Mesenchymal stem cell (in vitro differentiated cells and primary cell): Measurements from ENCODE around the gene COL11A1.

Experiments used
- DNase-seq: peaks from one replicate; pipeline ENCODE4 v3.0.0-alpha.2; 2013
- H2AFZ ChIP-seq: one replicate; pipeline ENCODE4 v1.6.1; 2013; ENCODE audit warnings: low read depth, mild to moderate bottlenecking, control low read depth, inconsistent platforms, low read length, moderate library complexity
- H2AK5ac ChIP-seq: 2 replicates; pipeline ENCODE4 v1.6.1; 2013; ENCODE audit warnings: low read length, moderate library complexity, mild to moderate bottlenecking, inconsistent platforms; ENCODE audit not compliant: severe bottlenecking
- H2BK120ac ChIP-seq: one replicate; pipeline ENCODE4 v1.6.1; 2013; ENCODE audit warnings: low read depth, mild to moderate bottlenecking, inconsistent platforms, low read length, moderate library complexity
- H2BK12ac ChIP-seq, 2 experiments: one replicate each; pipeline ENCODE4 v1.6.1; 2013; ENCODE audit warnings: inconsistent platforms in 2 of 2, low read length in 2 of 2, mild to moderate bottlenecking in 2 of 2, moderate library complexity in 2 of 2, control low read depth in 1 of 2
- H2BK15ac ChIP-seq: one replicate; pipeline ENCODE4 v1.6.1; 2013; ENCODE audit warnings: mild to moderate bottlenecking, low read depth, inconsistent platforms; ENCODE audit not compliant: poor library complexity, severe bottlenecking
- H2BK5ac ChIP-seq: 2 replicates; pipeline ENCODE4 v1.6.1; 2013; ENCODE audit warnings: low read depth, mild to moderate bottlenecking, low read length, control low read depth, inconsistent platforms; ENCODE audit not compliant: poor library complexity, severe bottlenecking
- H3K14ac ChIP-seq, 2 experiments: one replicate each; pipeline ENCODE4 v1.6.1; 2013; ENCODE audit warnings: inconsistent platforms in 2 of 2, low read length in 2 of 2, control low read depth in 1 of 2, mild to moderate bottlenecking in 1 of 2, moderate library complexity in 1 of 2
- H3K18ac ChIP-seq, 2 experiments: one replicate each; pipeline ENCODE4 v1.6.1; 2013; ENCODE audit warnings: inconsistent platforms in 2 of 2, low read length in 2 of 2, control low read depth in 1 of 2, low read depth in 1 of 2, mild to moderate bottlenecking in 1 of 2
- H3K23ac ChIP-seq, 2 experiments: one replicate each; pipeline ENCODE4 v1.6.1; 2013; ENCODE audit warnings: inconsistent platforms in 2 of 2, low read length in 2 of 2, mild to moderate bottlenecking in 2 of 2, moderate library complexity in 2 of 2, control low read depth in 1 of 2
- H3K27ac ChIP-seq: 2 replicates; pipeline ENCODE4 v1.5.1; 2013; ENCODE audit warnings: mild to moderate bottlenecking, moderate library complexity, low read length, control low read depth, inconsistent platforms; ENCODE audit not compliant: poor library complexity, severe bottlenecking
- H3K27me3 ChIP-seq, 2 experiments: 2 replicates each; pipeline versions ENCODE4 v1.6.1 to v1.7.0; 2013; ENCODE audit warnings: low read length in 2 of 2, mild to moderate bottlenecking in 2 of 2, moderate library complexity in 2 of 2, control low read depth in 1 of 2, inconsistent platforms in 1 of 2; ENCODE audit not compliant: control insufficient read depth in 1 of 2, insufficient read depth in 1 of 2
- H3K36me3 ChIP-seq, 2 experiments: 2 replicates each; pipeline versions ENCODE4 v1.6.1 to v1.7.0; 2013; ENCODE audit warnings: low read length in 2 of 2, control low read depth in 1 of 2, inconsistent platforms in 1 of 2, low read depth in 1 of 2, mild to moderate bottlenecking in 1 of 2; ENCODE audit not compliant: insufficient read depth in 2 of 2, control insufficient read depth in 1 of 2
- H3K4ac ChIP-seq, 2 experiments: one replicate each; pipeline ENCODE4 v1.6.1; 2013; ENCODE audit warnings: inconsistent platforms in 2 of 2, low read length in 2 of 2, mild to moderate bottlenecking in 2 of 2, moderate library complexity in 2 of 2, control low read depth in 1 of 2, low read depth in 1 of 2
- H3K4me1 ChIP-seq: 2 replicates; pipeline ENCODE4 v1.6.1; 2013; ENCODE audit warnings: low read depth, low read length, control low read depth; ENCODE audit not compliant: control insufficient read depth, insufficient read depth
- H3K4me2 ChIP-seq: 2 replicates; pipeline ENCODE4 v1.6.1; 2013; ENCODE audit warnings: low read length, mild to moderate bottlenecking, inconsistent platforms; ENCODE audit not compliant: poor library complexity, severe bottlenecking
- H3K4me3 ChIP-seq, 2 experiments: 2 replicates each; pipeline versions ENCODE4 v1.5.1 to v1.7.0; 2013; ENCODE audit warnings: low read length in 2 of 2, mild to moderate bottlenecking in 2 of 2, control low read depth in 1 of 2, low read depth in 1 of 2; ENCODE audit not compliant: insufficient read depth in 1 of 2
- H3K79me1 ChIP-seq: replicated peaks from 2 replicates; pipeline ENCODE4 v1.6.1; 2013; ENCODE audit warnings: mild to moderate bottlenecking, control low read depth, low read length, inconsistent platforms; ENCODE audit not compliant: poor library complexity, severe bottlenecking
- H3K9ac ChIP-seq: 2 replicates; pipeline ENCODE4 v1.7.0; 2013; ENCODE audit warnings: mild to moderate bottlenecking, low read length, moderate library complexity
- H3K9me3 ChIP-seq: 2 replicates; pipeline ENCODE4 v1.7.0; 2013; ENCODE audit warnings: mild to moderate bottlenecking, low read length; ENCODE audit not compliant: control insufficient read depth
- H4K8ac ChIP-seq: one replicate; pipeline ENCODE4 v1.6.1; 2013; ENCODE audit warnings: inconsistent platforms, mild to moderate bottlenecking, low read length, moderate library complexity
- H4K91ac ChIP-seq: one replicate; pipeline ENCODE4 v1.6.1; 2013; ENCODE audit warnings: mild to moderate bottlenecking, low read length, inconsistent platforms
- WGBS: methylation state at CpG from one replicate; pipeline ENCODE4 v1.1.7; 2013; ENCODE audit warnings: mixed read lengths; 5-methylcytosine and 5-hydroxymethylcytosine counted together

COL11A1 gene

DNA sequence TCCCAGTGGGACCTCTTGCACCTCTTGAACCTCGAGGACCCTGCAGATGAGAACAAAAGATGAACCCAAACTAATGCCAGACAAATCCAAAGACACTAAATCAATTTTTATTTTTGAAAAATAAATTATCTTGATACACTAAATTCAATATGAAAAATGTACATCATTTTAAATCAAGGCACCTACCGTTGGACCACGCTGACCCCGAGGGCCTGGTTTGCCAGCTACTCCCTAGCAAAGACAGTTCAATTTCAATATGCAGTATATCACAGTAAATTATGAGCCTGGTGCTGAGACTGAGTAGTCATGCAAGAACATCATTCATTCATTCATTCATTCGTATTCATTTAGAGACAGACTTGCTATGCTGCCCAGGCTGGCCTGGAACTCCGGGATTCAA lies 129.4 kb downstream of the COL11A1 start:
- Histone ChIP-seq H2AK5ac (no peak overlapping the region), H3K79me1 (peaks cover 3% of the 10 kb centered on the region), H3K18ac (no peak overlapping the region), H3K27me3 (no peaks in the 10 kb centered on the region), H3K9me3 (no peaks in the 10 kb centered on the region), H3K4me3 (no peak overlapping the region), H4K8ac (no peak overlapping the region), H3K23ac (no peak overlapping the region), H3K27ac (no peak overlapping the region), H2BK120ac (no peak overlapping the region), H2AFZ (no peak overlapping the region), H3K4me2 (no peak overlapping the region), H2BK12ac (no peak overlapping the region), H3K9ac (no peak overlapping the region), H4K91ac (no peak overlapping the region), H2BK15ac (no peak overlapping the region), H3K14ac (no peak overlapping the region), H3K4me1 (no peaks in the 10 kb centered on the region), H3K36me3 (peaks cover 0 to 8% of the 10 kb centered on the region in 2 experiments), H3K4ac (no peak overlapping the region), H2BK5ac (no peak overlapping the region)
- WGBS = 89% methylated on average over 5 of the region's 6 CpGs
- no peak for DNase-seq

GRCh38 chr1:102977292-102977691 lies 131.0 kb downstream of the COL11A1 start:
- Histone ChIP-seq H2AK5ac (no peak overlapping the region), H3K4ac (no peak overlapping the region), H3K14ac (no peak overlapping the region), H3K79me1 (peaks cover 4% of the 10 kb centered on the region), H3K23ac (no peak overlapping the region), H3K4me1 (no peaks in the 10 kb centered on the region), H3K18ac (no peak overlapping the region), H2AFZ (no peak overlapping the region), H2BK15ac (no peak overlapping the region), H3K9ac (no peak overlapping the region), H2BK12ac (no peak overlapping the region), H4K8ac (no peak overlapping the region), H3K27me3 (no peaks in the 10 kb centered on the region), H3K4me2 (no peak overlapping the region), H2BK120ac (no peak overlapping the region), H4K91ac (no peak overlapping the region), H3K36me3 (peaks cover 0 to 8% of the 10 kb centered on the region in 2 experiments), H3K9me3 (no peaks in the 10 kb centered on the region), H2BK5ac (no peak overlapping the region), H3K27ac (no peak overlapping the region), H3K4me3 (no peak overlapping the region)
- DNase-seq = no peak

GRCh38 chr1:102970496-102971078 lies 137.7 kb downstream of the COL11A1 start:
- Histone ChIP-seq H3K9me3 (no peaks in the 10 kb centered on the region), H2BK120ac (no peak overlapping the region), H3K4me3 (no peak overlapping the region), H4K91ac (no peak overlapping the region), H3K9ac (no peak overlapping the region), H3K14ac (no peak overlapping the region), H2AFZ (no peak overlapping the region), H2BK12ac (no peak overlapping the region), H3K18ac (no peak overlapping the region), H3K36me3 (peaks cover 0 to 4% of the 10 kb centered on the region in 2 experiments), H3K23ac (no peak overlapping the region), H3K4me2 (no peak overlapping the region), H2BK5ac (no peak overlapping the region), H2BK15ac (no peak overlapping the region), H3K4ac (no peak overlapping the region), H3K4me1 (no peaks in the 10 kb centered on the region), H2AK5ac (no peak overlapping the region), H4K8ac (no peak overlapping the region), H3K27me3 (no peaks in the 10 kb centered on the region), H3K27ac (no peak overlapping the region), H3K79me1 (peaks cover 1% of the 10 kb centered on the region)
- peak; percentile 65 for DNase-seq
- WGBS = 71% methylated on average over 16 of the region's 17 CpGs

- no peak overlapping the region for H2BK5ac ChIP-seq
- no peak overlapping the region for H3K27ac ChIP-seq
- no peak overlapping the region for H3K4ac ChIP-seq
Measured at GRCh38 chr1:102967786-102968185, 140.5 kb downstream of the COL11A1 start.

More at GRCh38 chr1:102967786-102968185, 140.5 kb downstream of the COL11A1 start:
- Histone ChIP-seq H2AFZ (no peak overlapping the region), H4K8ac (no peak overlapping the region), H3K9ac (no peak overlapping the region), H3K4me2 (no peak overlapping the region), H3K9me3 (no peaks in the 10 kb centered on the region), H3K4me1 (no peaks in the 10 kb centered on the region), H4K91ac (no peak overlapping the region), H3K14ac (no peak overlapping the region), H2BK15ac (no peak overlapping the region), H2AK5ac (no peak overlapping the region), H3K27me3 (no peaks in the 10 kb centered on the region), H2BK120ac (no peak overlapping the region), H3K4me3 (no peak overlapping the region), H3K18ac (no peak overlapping the region), H3K23ac (no peak overlapping the region), H3K36me3 (peaks cover 0 to 9% of the 10 kb centered on the region in 2 experiments), H3K79me1 (peaks cover 1% of the 10 kb centered on the region), H2BK12ac (no peak overlapping the region)
- WGBS = no CpG with 5 or more reads among the region's 1 CpG
- no peak for DNase-seq
